ENCODE measurements around the gene SMARCC1. TPM values are rescaled to one million over a fixed set of nuclear protein-coding genes. Genes with fewer than 3 reads are reported as not detected.

The SMARCC1 gene
- total RNA-seq, 1 experiment from 2014 or later, result 168 TPM

- Histone ChIP-seq H3K9me3 (ENCODE audit: control insufficient read depth in 1 of 2, insufficient read depth in 1 of 2, low read depth in 1 of 2, low read length in 2 of 2) (no peaks in the 10 kb centered on the region), H3K79me2 (ENCODE audit: insufficient read depth, low read length) (peaks cover 40% of the 10 kb centered on the region), H3K4me2 (ENCODE audit: low read length) (peak overlapping the region; percentile 83), H3K4me1 (ENCODE audit: control insufficient read depth in 1 of 2, insufficient read depth in 2 of 2, low read length in 2 of 2) (peaks cover 11 to 18% of the 10 kb centered on the region in 2 experiments), H3K4me3 (replicated peaks in 1 of 2; ENCODE audit: low read depth in 1 of 2, low read length in 2 of 2) (peak overlapping the region; percentile 72 to 99), H3K36me3 (ENCODE audit: control insufficient read depth in 1 of 2, insufficient read depth in 2 of 2, low read length in 2 of 2) (0 out of 4 replicates have a peak, but pooled peaks cover 0 to 2% of the 10 kb centered on the region in 2 experiments), H3K27ac (ENCODE audit: low read depth, low read length) (peak overlapping the region; percentile 97), H4K20me1 (ENCODE audit: insufficient read depth) (no peaks in the 10 kb centered on the region), H2AFZ (ENCODE audit: low read depth, low read length, poor library complexity, severe bottlenecking) (no peak overlapping the region), H3K27me3 (ENCODE audit: insufficient read depth, low read length) (no peaks in the 10 kb centered on the region), H3K9ac (ENCODE audit: low read length) (peak overlapping the region; percentile 98), H3K9me2 (ENCODE audit: insufficient read depth) (no peaks in the 10 kb centered on the region)
- ChIA-PET POLR2A (no interaction called here), CTCF (no interaction called here), RAD21 (ENCODE audit: low non-redundant PET in 1 of 2, low total read pairs in 2 of 2, uncharacterized antibody in 2 of 2, unreplicated experiment in 2 of 2) (no interaction called here)
- no peak for ATAC-seq
- intact Hi-C loops (cut with micrococcal nuclease), result loop anchor here (5.0 to 10.0 kb wide), 2 partner anchors 55 to 1078 kb away; partner anchors contain the start of gene TMIE
- DNase-seq (ENCODE audit: low read depth, low spot score), result no peak
- TF ChIP-seq REST (IDR thresholded peaks at IDR 0.05; ENCODE audit: low read depth), result no peak
- no TSS peak for BruUV-seq (replicated peaks)
These were observed 984 bp upstream of the SMARCC1 start for GRCh38 chr3:47782446-47783308.
